WI38 (cell line): ENCODE data around the gene CDKAL1.

Experiments used
- H3K4me3 ChIP-seq: 2 replicates; pipeline ENCODE4 v1.5.1; 2011; ENCODE audit warnings: low read depth, mild to moderate bottlenecking, control low read depth, low read length
- TF ChIP-seq, protein P1 (sequence below): IDR thresholded peaks from 2 replicates; pipeline ENCODE4 v1.5.1; 2012; ENCODE audit warnings: low read depth, mild to moderate bottlenecking, control low read depth, low read length

Gene CDKAL1

GRCh38 chr6:20704325-20705025, 170.2 kb downstream of the CDKAL1 start:
- TF ChIP-seq, protein P1, sequence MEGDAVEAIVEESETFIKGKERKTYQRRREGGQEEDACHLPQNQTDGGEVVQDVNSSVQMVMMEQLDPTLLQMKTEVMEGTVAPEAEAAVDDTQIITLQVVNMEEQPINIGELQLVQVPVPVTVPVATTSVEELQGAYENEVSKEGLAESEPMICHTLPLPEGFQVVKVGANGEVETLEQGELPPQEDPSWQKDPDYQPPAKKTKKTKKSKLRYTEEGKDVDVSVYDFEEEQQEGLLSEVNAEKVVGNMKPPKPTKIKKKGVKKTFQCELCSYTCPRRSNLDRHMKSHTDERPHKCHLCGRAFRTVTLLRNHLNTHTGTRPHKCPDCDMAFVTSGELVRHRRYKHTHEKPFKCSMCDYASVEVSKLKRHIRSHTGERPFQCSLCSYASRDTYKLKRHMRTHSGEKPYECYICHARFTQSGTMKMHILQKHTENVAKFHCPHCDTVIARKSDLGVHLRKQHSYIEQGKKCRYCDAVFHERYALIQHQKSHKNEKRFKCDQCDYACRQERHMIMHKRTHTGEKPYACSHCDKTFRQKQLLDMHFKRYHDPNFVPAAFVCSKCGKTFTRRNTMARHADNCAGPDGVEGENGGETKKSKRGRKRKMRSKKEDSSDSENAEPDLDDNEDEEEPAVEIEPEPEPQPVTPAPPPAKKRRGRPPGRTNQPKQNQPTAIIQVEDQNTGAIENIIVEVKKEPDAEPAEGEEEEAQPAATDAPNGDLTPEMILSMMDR: no peak
- no peak overlapping the region for H3K4me3 ChIP-seq

- no peak overlapping the region for H3K4me3 ChIP-seq
- TF ChIP-seq, protein P1: no peak
These were observed 171.5 kb downstream of the CDKAL1 start for GRCh38 chr6:20705741-20706140.

GRCh38 chr6:20706238-20706938, 172.1 kb downstream of the CDKAL1 start:
- TF ChIP-seq, protein P1: no peak
- H3K4me3 ChIP-seq: no peak overlapping the region

DNA sequence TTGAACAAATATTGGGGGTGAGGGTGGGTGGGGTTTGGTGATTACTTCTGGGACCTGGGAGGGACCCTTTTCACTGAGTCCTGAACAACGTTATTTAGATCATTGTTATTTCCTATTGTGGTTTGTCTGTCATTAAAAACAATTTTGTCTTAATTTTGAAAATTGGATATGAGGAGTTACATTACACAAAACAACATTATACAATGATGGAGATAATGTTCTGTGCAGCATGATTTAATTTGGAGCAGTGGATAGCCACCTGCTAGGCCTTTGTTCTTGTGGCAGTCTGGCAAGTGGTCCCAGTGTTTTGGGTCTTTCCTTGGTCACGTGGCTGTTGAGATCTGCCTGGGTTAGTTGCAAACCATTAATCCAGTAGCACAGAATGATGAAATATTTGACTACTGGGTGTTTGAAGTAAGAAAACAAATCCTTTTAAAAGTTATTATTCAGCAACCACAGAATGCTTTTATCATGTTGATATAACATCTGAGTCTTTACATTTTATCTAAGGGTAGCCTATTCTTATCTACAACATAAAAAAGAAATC, 172.8 kb downstream of the CDKAL1 start:
- TF ChIP-seq, protein P1: no peak
- H3K4me3 ChIP-seq: no peak overlapping the region

- no peak overlapping the region for H3K4me3 ChIP-seq
- TF ChIP-seq, protein P1: no peak
These were observed 173.6 kb downstream of the CDKAL1 start for GRCh38 chr6:20707870-20708269.

DNA sequence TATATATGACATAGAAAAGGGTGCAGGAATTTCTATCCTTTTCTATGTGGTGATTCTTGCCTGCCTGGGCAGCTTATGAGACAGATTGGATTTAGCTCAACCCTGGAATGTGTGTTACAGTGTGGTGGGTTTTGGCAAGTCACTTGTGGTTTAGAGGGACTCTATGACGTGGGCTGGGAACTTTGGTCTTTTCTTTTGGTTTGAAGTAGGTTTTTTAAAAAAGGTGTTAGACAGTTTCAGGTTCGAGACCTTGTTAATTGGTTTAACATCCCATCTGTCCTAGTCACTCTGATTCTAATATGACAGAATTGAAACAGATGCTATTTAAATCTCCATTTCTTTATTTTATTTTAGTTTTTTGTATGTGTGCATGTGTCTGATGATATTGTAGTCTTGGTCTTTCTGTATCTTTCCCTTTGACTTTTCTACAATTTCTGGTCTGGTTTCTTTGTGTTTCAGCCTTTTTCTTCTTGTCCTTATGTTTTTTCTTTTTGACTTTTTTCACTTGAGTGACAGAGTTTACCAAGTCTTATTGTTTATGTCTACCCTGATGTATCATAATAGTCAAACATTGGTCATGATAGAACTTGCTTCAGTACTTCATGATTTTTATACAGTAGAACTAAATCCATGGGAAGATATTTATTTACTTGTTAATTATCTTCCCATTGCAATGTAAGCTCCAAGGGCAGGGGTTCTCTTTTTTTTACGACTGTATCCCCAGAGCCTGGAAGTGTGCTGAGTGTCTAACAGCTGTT, 174.3 kb downstream of the CDKAL1 start:
- no peak overlapping the region for H3K4me3 ChIP-seq
- TF ChIP-seq, protein P1: no peak

- no peak overlapping the region for H3K4me3 ChIP-seq
- TF ChIP-seq, protein P1: no peak
These were observed 175.2 kb downstream of the CDKAL1 start for GRCh38 chr6:20709451-20709850.
